Measurements from ENCODE around the gene MRPL48.
A peak's percentile ranks its signal among the peaks of the same experiment; 100 is the strongest.
"Not testable (repeated sequence)": the region's sequence is repeated elsewhere in the genome, so short reads cannot be mapped to it uniquely, and the experiment has no call there.

The MRPL48 gene

DNA sequence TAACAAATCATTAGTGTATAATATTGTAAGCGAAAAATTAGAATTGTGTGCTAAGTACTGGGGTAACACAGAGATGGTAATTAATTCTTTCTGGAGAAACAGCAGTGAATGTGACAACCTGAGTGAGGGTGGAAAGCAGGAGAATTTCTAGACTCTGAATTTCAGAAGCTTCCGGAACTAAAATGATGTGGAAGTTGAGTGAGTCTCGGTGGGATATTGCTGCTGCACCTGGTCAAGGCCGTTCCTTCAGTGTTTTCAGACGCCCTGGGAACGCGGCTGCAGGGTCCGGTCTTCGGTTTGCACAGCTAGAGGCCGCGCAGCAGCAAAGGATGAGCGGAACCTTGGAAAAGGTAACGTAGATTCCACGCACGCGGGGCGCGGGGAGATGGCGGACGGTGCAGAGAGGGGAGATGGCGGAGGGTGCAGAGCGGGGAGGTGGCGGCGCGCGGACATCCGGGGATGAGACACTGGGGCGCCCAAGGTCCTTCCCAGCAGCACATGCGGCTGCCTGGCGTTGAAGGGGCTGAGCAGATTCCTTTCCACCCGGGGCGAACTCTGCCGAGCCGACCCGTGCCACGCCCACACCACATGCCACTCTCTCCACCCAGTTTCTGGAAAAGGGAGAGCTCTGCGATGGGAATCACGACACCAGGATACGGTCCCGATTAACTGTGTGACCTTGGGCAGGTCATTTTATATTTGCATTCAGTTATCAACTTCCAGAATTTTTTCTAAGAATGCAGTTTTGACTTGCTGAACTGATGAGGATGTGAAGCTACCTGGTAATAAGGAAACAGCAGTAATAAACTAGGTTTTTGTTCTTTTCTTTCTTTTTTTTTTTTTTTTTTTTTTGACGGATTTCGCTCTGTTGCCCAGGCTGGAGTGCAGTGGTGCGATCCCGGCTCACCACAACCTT, at the start of gene MRPL48:
MRPL48 (plus strand) TSS at position 232 of the 916 bp plus-strand sequence; CDS start at position 330, 98 bp downstream.
- DNase-seq: peak; percentile 97

DNA sequence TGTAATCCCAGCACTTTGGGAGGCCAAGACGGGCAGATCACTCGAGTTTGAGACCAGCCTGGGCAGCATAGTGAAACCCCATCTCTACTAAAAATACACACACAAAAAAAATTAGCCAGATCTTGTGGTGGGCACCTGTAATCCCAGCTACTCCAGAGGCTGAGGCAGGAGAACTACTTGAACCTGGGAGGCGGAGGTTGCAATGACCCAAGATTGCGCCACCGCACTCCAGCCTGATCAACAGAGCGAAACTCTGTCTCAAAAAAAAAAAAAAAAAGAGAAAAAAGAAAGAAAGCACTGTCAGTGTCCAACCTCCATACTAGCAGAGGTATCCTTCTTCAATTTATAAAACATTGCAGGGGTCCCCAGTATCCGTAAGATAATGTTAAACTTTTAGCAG, 44.6 kb upstream of the MRPL48 start:
- DNase-seq: no peak

GRCh38 chr11:73746701-73747100, 41.0 kb upstream of the MRPL48 start:
- DNase-seq: no peak

DNA sequence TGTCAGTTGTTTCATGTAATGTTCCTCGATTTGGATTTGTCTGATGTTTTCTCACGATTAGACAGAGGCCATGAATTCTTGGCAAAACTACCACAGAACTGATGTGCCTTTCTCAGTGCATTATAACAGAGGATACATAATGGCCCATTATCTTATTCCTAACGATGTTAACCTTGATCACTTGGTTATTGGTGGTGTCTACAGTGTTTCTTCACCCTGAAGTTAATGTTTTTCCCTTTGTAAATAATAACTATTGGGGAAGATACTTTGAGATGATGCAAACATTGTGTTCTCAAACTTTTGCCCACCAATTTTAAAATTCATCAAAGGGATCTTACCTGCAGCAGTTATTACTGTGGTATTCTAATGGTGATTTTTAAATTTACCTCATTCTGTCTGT, 39.9 kb upstream of the MRPL48 start:
- no peak for DNase-seq

DNA sequence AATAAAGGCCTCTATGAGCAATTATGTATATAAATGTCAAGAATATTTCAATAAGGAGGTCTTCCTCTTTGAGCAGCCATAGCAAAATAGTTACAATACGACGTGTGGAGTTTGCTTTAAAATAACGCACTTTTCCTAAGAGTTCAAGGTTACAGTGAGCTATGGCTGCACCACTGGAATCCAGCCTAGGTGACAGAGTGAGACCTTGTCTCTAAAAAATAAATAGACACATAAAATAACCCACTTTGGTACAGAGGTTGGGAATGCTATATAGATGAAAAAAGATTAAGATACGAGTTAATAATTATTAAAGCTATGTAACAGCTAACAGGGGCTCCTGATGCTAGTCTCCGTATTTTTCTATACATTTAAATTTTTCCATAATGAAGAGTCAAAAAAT, 39.4 kb upstream of the MRPL48 start:
- DNase-seq: no peak

- no peak for DNase-seq
Measured at GRCh38 chr11:73749118-73749517, 38.6 kb upstream of the MRPL48 start.

DNA sequence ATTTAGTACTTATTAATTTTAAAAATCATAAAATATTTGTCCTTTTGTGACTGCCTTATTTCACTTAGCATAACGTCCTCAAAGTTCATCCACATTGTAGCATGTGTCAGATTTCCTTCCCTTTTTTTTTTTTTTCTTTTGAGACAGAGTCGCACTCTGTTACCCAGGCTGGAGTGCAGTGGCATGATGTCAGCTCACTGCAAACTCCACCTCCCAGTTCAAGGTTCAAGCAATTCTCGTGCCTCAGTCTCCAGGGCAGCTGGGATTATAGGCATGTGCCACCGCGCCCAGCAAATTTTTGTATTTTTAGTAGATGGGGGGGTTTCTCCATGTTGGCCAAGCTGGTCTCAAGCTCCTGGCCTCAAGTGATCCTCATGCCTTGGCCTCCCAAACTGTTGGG, 37.4 kb upstream of the MRPL48 start:
- DNase-seq: peak; percentile 14 to 40

DNA sequence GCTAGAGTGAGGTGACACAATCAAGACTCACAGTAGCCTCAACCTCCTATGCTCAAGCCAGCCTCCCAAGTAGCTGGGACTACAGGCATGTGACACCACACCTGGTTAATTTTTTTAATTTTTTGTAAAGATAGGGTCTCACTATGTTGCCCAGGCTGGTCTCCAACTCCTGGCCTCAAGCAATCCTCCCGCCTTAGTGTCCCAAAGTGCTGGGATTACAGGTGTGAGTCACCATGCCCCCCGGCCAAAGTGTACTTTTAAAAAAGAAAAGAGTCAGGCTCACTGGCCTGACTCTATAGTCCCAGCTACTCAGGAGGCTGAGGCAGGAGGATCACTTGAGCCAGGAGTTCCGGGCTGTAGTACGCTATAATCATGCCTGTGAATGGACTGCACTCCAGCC, 36.8 kb upstream of the MRPL48 start:
- DNase-seq: not testable (repeated sequence)

DNA sequence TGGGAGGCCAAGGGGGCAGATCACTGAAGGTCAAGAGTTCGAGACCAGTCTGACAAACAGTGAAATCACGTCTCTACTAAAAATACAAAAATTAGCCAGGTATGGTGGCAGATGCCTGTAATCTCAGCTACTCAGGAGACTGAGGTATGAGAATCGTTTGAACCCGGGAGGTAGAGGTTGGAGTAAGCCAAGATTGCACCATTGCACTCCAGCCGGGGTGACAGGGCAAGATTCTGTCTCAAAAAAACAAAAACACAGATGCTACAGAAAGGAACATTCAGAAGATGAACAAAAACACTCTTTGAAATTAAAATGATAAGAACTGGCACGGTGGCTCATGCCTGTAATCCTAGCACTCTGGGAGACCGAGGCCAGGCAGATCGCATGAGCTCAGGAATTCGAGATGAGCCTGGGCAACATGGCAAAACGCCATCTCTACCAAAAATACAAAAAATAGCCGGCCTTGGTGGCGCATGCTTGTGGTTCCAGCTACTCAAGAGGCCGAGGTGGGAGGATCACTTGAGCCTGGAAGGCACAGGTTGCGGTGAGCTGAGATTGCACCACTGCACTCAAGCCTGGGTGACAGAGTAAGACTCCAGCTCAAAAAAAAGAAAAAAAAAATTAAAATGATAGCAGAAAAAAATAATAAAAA, 35.3 kb upstream of the MRPL48 start:
- no peak for DNase-seq

- no peak for DNase-seq
Measured at GRCh38 chr11:73752903-73753302, 34.8 kb upstream of the MRPL48 start.

DNA sequence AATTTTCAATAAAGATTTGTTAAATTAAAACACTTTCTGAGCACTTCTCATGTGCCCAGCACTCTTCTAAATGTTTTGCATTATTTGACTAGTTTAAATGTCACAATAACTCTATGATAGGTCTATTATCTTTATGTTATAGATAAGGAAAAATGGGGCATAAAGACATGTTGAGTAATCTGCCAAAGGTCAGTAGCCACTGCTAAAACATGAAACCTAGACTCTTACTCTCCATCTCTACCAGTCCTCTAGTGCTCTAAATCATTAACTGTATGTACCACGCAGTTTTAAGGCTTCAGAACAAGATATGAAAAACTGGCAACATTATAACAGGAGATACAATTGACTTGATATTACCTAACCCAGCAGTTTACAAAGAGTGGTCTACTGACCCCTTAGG, 33.7 kb upstream of the MRPL48 start:
- DNase-seq: no peak

DNA sequence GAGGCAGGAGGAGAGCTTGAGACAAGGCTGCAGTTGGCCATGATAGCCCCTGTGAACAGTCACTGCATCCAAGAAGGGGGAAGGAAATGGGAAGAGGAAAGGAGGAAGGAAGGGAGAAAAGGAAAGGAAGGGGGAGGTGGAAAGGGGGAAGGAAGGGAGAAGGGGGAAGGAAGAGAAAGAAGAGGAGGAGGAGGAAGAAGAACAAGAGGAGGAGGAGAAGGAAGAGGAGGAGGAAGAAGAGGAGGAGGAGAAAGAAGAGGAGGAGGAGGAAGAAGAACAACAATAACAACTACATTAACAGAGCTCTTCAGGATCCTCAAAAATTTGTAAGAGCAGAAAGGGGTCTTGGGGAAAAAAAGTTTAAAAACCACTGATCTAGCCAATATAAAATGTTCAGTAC, 32.0 kb upstream of the MRPL48 start:
- no peak for DNase-seq

DNA sequence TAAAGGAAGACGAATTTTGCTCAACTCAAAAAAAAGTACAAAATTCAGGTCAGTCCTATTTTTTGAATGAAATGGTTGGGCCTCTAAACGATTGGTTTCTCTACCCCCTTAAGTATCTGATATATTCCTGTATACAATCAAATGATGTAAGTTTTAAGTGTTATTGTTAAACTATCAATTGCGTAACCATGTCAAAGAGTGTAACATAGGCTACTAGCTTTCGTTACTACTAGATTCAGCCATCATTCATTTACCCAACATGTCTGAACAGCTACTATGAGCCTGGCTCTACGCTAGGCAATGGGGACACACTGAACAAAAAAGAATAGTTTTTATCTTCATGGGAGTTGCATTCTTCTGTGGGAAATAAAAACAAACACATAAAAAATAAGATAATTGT, 30.1 kb upstream of the MRPL48 start:
- DNase-seq: no peak

GRCh38 chr11:73758451-73758850, 29.2 kb upstream of the MRPL48 start:
- no peak for DNase-seq

DNA sequence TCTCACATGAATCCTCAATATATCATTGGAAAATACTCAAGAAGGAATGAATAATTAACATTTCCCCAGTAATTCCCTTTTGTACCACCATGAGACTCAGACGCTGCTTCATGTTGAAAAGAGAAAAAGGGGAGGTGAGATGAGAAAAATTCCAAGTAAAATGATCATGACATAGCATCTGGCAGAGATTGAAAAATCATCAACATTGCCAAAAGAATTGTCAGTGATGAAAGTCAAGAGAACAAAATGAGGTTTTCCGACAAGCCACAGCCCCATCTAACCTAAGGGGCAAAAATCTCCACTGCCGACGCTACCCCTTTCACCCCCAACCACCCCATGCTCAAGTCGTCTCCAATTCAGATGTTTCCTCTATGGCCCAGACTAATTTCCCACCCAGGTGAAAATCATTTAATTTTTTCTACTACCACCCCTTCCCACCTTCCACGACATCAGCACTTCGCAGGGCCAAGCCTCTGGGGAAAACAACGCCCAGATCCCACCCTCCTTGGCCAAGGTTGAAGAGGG, 28.0 kb upstream of the MRPL48 start:
- DNase-seq: peak; percentile 30 to 62

GRCh38 chr11:73760135-73760678, 27.5 kb upstream of the MRPL48 start:
- no peak for DNase-seq

DNA sequence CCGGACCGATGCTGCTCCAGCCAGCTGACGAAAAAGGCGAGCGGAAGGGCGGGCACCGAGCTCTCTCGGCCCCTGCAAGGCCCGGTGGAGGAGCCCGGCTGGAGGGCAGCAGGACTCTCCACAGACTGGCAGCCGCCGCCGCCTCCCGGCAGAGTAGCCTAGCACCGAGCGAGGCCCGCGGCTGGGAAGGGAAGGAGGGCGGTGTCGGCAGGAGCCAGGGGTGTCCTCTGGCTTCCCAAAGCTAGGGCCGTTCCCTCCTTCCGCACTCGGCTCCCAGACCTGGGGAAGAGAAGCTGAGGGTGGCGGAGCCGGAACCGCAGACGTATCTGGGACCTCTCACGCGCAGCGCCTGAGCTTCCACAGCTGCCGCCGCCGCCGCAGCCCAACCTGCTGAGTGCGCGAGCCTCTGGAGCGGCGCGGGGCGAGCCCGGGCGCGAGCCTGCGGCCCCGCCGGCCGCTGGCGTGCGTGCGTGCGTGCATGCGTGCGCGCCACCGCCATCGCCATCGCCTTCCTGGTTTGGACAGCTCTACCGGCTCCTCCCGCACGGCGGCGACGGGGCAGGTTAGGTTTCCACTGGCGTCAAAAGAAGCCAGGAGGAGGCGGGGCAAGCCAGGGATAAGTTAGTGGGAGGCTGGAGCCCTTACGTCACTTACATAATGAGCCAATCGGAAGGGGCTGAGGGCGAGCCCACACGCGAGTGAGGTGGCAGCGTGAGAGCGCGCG, 26.8 kb upstream of the MRPL48 start, which contains the start of gene RAB6A:
RAB6A (minus strand) TSS at position 396 of the 724 bp plus-strand sequence. CDS start 439 bp downstream, outside the sequence.
- peak; percentile 98 to 99 for DNase-seq

GRCh38 chr11:73761403-73761945, 26.2 kb upstream of the MRPL48 start:
- no peak for DNase-seq

DNA sequence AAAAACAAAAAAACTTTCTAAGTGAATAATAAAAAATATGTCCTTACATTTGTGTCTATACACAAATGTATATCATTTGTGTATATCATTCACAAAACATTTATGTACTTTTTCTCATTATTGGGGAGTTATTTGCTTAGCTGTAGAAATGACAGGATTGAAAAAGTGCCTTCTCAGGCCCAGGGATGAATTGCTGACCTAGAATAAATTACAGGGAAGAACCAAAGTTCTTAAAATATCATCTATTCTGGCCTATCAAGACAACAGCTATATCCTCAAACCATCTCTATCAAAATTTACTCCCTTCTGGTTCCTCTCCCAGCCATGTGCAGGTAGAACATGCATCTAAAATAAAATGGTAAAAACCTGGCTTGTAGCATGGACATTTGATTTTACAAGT, 24.9 kb upstream of the MRPL48 start:
- DNase-seq: no peak

GRCh38 chr11:73766763-73767162, 20.9 kb upstream of the MRPL48 start:
- no peak for DNase-seq

GRCh38 chr11:73770811-73771210, 16.9 kb upstream of the MRPL48 start:
- not testable (repeated sequence) for DNase-seq

GRCh38 chr11:73779084-73779902, 8.4 kb upstream of the MRPL48 start:
- DNase-seq: peak; percentile 98

Measured in Kasumi-1 (cell line).